Measurements from ENCODE around the gene ANKRD13B. TPM values are rescaled to one million over a fixed set of nuclear protein-coding genes. Genes with fewer than 3 reads are reported as not detected.

Gene ANKRD13B
- total and polyA plus RNA-seq, 2 of the 13 experiments (the other 11 are each of a cell fraction or from before 2014, with no cell fraction given) = 1.7 to 1.8 TPM

DNA sequence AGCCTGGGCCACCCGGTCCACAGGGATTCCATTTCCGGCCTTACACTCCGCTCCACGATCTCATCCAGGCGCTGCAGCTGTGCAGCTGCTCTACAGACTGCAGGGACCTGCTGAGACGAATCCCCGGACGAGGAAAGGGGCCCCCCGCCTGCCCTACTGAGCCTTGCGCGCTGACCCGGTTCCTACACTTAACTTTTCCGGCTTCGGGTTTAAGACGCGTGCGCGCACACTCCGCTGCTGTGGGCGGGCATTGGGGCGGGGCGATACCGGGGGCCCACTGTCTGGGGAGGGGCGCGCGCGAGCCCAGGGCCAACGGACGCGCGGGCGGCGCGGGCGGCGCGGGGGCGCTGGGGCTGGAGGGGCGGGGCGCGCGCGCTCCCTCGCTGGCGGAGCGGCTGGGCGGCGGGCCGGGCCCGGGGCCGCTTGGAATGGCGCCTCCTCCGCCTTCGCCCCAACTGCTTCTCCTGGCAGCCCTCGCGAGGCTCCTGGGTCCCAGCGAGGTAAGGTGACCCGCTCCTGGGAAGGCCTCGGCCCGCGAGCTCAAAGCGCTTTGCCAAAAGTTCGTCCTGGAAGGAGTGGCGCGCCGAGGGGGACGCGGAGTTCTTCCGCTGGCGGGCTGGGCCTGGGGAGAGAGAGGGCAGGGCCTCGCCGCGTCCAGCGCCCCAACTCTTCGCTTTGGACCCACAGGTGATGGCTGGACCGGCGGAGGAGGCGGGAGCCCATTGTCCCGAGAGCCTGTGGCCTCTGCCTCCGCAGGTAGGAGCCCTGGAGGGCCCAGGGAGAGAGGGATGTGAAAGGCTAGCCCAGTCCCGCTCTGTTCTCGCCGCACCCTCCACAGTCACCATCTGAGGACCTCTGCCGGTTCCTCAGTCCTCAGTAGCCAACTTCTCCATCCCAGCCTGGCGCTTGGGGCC lies 24.3 kb upstream of the ANKRD13B start, which contains the start of gene TP53I13 (continued):
- TF ChIP-seq PCBP1 (IDR thresholded peaks at IDR 0.05; ENCODE audit: borderline replicate concordance, low read depth, low read length) (no peak), RBFOX2 (IDR thresholded peaks at IDR 0.05; ENCODE audit: low read depth, low read length) (peak; percentile 72), ARHGAP35 (CRISPR knock-in tag; IDR thresholded peaks at IDR 0.05; ENCODE audit: borderline replicate concordance) (no peak), KDM5B (CRISPR knock-in tag; IDR thresholded peaks at IDR 0.05; ENCODE audit: borderline replicate concordance) (peak; percentile 69; the same call in 1 of the 2 replicates), CSRNP1 (CRISPR knock-in tag; IDR thresholded peaks at IDR 0.05) (no peak), HNF4G (IDR thresholded peaks at IDR 0.05; ENCODE audit: borderline replicate concordance, low read depth, low read length) (no peak), HNF4G (CRISPR knock-in tag; IDR thresholded peaks at IDR 0.05; ENCODE audit: borderline replicate concordance, low read depth) (no peak), FOXC1 (CRISPR knock-in tag; IDR thresholded peaks at IDR 0.05; ENCODE audit: borderline replicate concordance) (no peak), FLYWCH1 (CRISPR knock-in tag; IDR thresholded peaks at IDR 0.05) (no peak), GATA4 (IDR thresholded peaks at IDR 0.05; ENCODE audit: borderline replicate concordance, low read depth) (no peak), BRF2 (CRISPR knock-in tag; IDR thresholded peaks at IDR 0.05) (no peak), ZNF343 (CRISPR knock-in tag; IDR thresholded peaks at IDR 0.05) (no peak), ZNF660 (CRISPR knock-in tag; IDR thresholded peaks at IDR 0.05; ENCODE audit: borderline replicate concordance, low read depth) (no peak), NFYB (CRISPR knock-in tag; IDR thresholded peaks at IDR 0.05) (peak; percentile 6; the same call in 1 of the 2 replicates), RFXAP (CRISPR knock-in tag; IDR thresholded peaks at IDR 0.05; ENCODE audit: borderline replicate concordance) (peak; percentile 36; the same call in 1 of the 2 replicates), FOXM1 (CRISPR knock-in tag; IDR thresholded peaks at IDR 0.05) (no peak), GABPA (IDR thresholded peaks at IDR 0.05; ENCODE audit: low read depth, low read length) (no peak), GABPA (CRISPR knock-in tag; IDR thresholded peaks at IDR 0.05; ENCODE audit: low read depth) (no peak; the same call in 1 of the 2 replicates), ZMYM4 (CRISPR knock-in tag; IDR thresholded peaks at IDR 0.05) (peak; percentile 35; the same call in 1 of the 2 replicates), SNAI1 (CRISPR knock-in tag; IDR thresholded peaks at IDR 0.05; ENCODE audit: borderline replicate concordance) (peak; percentile 54; the same call in 1 of the 2 replicates), PHF8 (CRISPR knock-in tag; IDR thresholded peaks at IDR 0.05) (peak; percentile 95)
- TF ChIP-seq, protein P1, sequence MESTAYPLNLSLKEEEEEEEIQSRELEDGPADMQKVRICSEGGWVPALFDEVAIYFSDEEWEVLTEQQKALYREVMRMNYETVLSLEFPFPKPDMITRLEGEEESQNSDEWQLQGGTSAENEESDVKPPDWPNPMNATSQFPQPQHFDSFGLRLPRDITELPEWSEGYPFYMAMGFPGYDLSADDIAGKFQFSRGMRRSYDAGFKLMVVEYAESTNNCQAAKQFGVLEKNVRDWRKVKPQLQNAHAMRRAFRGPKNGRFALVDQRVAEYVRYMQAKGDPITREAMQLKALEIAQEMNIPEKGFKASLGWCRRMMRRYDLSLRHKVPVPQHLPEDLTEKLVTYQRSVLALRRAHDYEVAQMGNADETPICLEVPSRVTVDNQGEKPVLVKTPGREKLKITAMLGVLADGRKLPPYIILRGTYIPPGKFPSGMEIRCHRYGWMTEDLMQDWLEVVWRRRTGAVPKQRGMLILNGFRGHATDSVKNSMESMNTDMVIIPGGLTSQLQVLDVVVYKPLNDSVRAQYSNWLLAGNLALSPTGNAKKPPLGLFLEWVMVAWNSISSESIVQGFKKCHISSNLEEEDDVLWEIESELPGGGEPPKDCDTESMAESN (CRISPR knock-in tag; conservative IDR thresholded peaks at IDR 0.05) = 0 out of 2 replicates have a peak, but pooled peaks have one; percentile 17
- TF ChIP-seq, protein P2, sequence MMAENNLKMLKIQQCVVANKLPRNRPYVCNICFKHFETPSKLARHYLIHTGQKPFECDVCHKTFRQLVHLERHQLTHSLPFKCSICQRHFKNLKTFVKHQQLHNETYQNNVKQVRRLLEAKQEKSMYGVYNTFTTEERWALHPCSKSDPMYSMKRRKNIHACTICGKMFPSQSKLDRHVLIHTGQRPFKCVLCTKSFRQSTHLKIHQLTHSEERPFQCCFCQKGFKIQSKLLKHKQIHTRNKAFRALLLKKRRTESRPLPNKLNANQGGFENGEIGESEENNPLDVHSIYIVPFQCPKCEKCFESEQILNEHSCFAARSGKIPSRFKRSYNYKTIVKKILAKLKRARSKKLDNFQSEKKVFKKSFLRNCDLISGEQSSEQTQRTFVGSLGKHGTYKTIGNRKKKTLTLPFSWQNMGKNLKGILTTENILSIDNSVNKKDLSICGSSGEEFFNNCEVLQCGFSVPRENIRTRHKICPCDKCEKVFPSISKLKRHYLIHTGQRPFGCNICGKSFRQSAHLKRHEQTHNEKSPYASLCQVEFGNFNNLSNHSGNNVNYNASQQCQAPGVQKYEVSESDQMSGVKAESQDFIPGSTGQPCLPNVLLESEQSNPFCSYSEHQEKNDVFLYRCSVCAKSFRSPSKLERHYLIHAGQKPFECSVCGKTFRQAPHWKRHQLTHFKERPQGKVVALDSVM (CRISPR knock-in tag; IDR thresholded peaks at IDR 0.05) = no peak

Data from HepG2 (cell line).